Activated B cell treated with CpG ODN at 0.5 μM for 24 hours (primary cell): ENCODE measurements around the gene ZNF225. TPM values are rescaled to one million over a fixed set of nuclear protein-coding genes. Genes with fewer than 3 reads are reported as not detected.
"Not testable (repeated sequence)": the region's sequence is repeated elsewhere in the genome, so short reads cannot be mapped to it uniquely, and the experiment has no call there.

ENCODE experiments used
- ATAC-seq: fragments of 200-7000 bp; cut with Tn5 transposase; one replicate; pipeline ENCODE4 v1.10.0; 2021; ENCODE audit warnings: low read depth, mild to moderate bottlenecking, moderate library complexity
- CTCF ChIA-PET: fragments of 350-600 bp; sonication (Branson Sonifier 250); formaldehyde crosslinking; loops from one replicate; lab custom pipeline; 2021; ENCODE audit warnings: antibody characterized with exemption; lab: Charles Lee
- POLR2A ChIA-PET: fragments of 350-600 bp; sonication (Branson Sonifier 250); formaldehyde crosslinking; loops from one replicate; lab custom pipeline; 2021; ENCODE audit warnings: antibody characterized with exemption; lab: Charles Lee
- DNase-seq: peaks from one replicate; pipeline ENCODE4 v3.0.0; 2022
- H3K27ac Mint-ChIP-seq: one replicate; pipeline ENCODE4 v1.8.0; 2020; ENCODE audit warnings: mixed read lengths
- H3K27me3 Mint-ChIP-seq: one replicate; pipeline ENCODE4 v1.8.0; 2021; ENCODE audit warnings: mixed read lengths
- H3K36me3 Mint-ChIP-seq: one replicate; pipeline ENCODE4 v1.8.0; 2021; ENCODE audit warnings: low read depth, mixed read lengths
- H3K4me1 Mint-ChIP-seq: one replicate; pipeline ENCODE4 v1.8.0; 2021; ENCODE audit warnings: mixed read lengths
- H3K4me3 Mint-ChIP-seq: one replicate; pipeline ENCODE4 v1.8.0; 2020; ENCODE audit warnings: mild to moderate bottlenecking, mixed read lengths
- H3K9me3 Mint-ChIP-seq: one replicate; pipeline ENCODE4 v1.8.0; 2020; ENCODE audit warnings: mixed read lengths
- CTCF ChIP-seq: fragments of 200-600 bp; IDR thresholded peaks from one replicate; pipeline ENCODE4 v1.8.0; 2022; ENCODE audit warnings: antibody characterized with exemption, mild to moderate bottlenecking
- intact Hi-C: fragments of 100-400 bp; cut with micrococcal nuclease; formaldehyde crosslinking; loops from one replicate; pipeline ENCODE4 v1.15.1; 2024
- total RNA-seq: library from RNA; stranded (reverse); gene quantifications from 2 replicates; pipeline ENCODE4 v1.2.3, GENCODE V29; 2022

ZNF225 gene
- total RNA-seq, 1 donor from 2014 or later, result 9.2 TPM

GRCh38 chr19:44107751-44108150 lies 5.4 kb upstream of the ZNF225 start:
- no peak for DNase-seq
- Mint-ChIP-seq H3K27ac (no peak overlapping the region), H3K36me3 (peaks cover 62% of the 10 kb centered on the region), H3K27me3 (no peaks in the 10 kb centered on the region), H3K9me3 (peaks cover 46% of the 10 kb centered on the region), H3K4me1 (peaks cover 9% of the 10 kb centered on the region), H3K4me3 (no peak overlapping the region)
- intact Hi-C loops, result no loop called here
- no peak for ATAC-seq
- TF ChIP-seq CTCF, result no peak
- ChIA-PET POLR2A (no interaction called here), CTCF (no interaction called here)

- Mint-ChIP-seq H3K4me1 (peaks cover 21% of the 10 kb centered on the region), H3K9me3 (peaks cover 38% of the 10 kb centered on the region), H3K27me3 (no peaks in the 10 kb centered on the region), H3K27ac (no peak overlapping the region), H3K36me3 (peaks cover 51% of the 10 kb centered on the region), H3K4me3 (no peak overlapping the region)
- intact Hi-C loops, result no loop called here
- ATAC-seq, result no peak
- ChIA-PET CTCF (no interaction called here), POLR2A (no interaction called here)
- no peak for TF ChIP-seq CTCF
- no peak for DNase-seq
Observed at GRCh38 chr19:44109458-44109857, 3.7 kb upstream of the ZNF225 start.

GRCh38 chr19:44111910-44112463 lies 1.2 kb upstream of the ZNF225 start:
- H3K27me3 Mint-ChIP-seq, result no peaks in the 10 kb centered on the region
- no peak for TF ChIP-seq CTCF
- no peak for ATAC-seq
- peak overlapping the region; percentile 40 for H3K4me3 Mint-ChIP-seq
- peaks cover 31% of the 10 kb centered on the region for H3K4me1 Mint-ChIP-seq
- CTCF ChIA-PET, result no interaction called here
- H3K9me3 Mint-ChIP-seq, result peaks cover 23% of the 10 kb centered on the region
- H3K27ac Mint-ChIP-seq, result no peak overlapping the region
- intact Hi-C loops, result loop anchor here (5.0 kb wide), 2 partner anchors 175 to 285 kb away; partner anchors contain the start of genes ZNF283 and ZNF45
- POLR2A ChIA-PET, result interaction anchor here (2.6 kb wide), 1 partner anchor 17 kb away, joined by 19 read pairs; the partner anchor contains the start of gene ZNF224
- peaks cover 39% of the 10 kb centered on the region for H3K36me3 Mint-ChIP-seq
- no peak for DNase-seq

- ATAC-seq (no peak), DNase-seq (no peak)
- ChIA-PET POLR2A (interaction anchor here (0.8 to 2.6 kb wide), 4 partner anchors 18 to 177 kb away, joined by 4 to 19 read pairs (median 7); partner anchors contain the start of genes ZNF224, ZNF226 and ZNF45), CTCF (no interaction called here)
- peaks cover 17% of the 10 kb centered on the region for H3K9me3 Mint-ChIP-seq
- intact Hi-C loops, result loop anchor here (1.0 to 5.0 kb wide), 10 partner anchors 18 to 285 kb away; partner anchors contain the start of genes ZNF224, ZNF226, ZNF227 and ZNF230
- TF ChIP-seq CTCF, result no peak
- no peaks in the 10 kb centered on the region for H3K27me3 Mint-ChIP-seq
- H3K27ac Mint-ChIP-seq, result peak overlapping the region; percentile 83
- peaks cover 38% of the 10 kb centered on the region for H3K36me3 Mint-ChIP-seq
- H3K4me1 Mint-ChIP-seq, result peaks cover 31% of the 10 kb centered on the region
- H3K4me3 Mint-ChIP-seq, result peak overlapping the region; percentile 97
Observed at GRCh38 chr19:44112802-44113137, 429 bp upstream of the ZNF225 start.

GRCh38 chr19:44113784-44114390 lies 688 bp downstream of the ZNF225 start:
- ChIA-PET POLR2A (interaction anchor here (1.1 to 2.6 kb wide), 3 partner anchors 19 to 178 kb away, joined by 4 to 19 read pairs (median 9); partner anchors contain the start of genes ZNF224, ZNF226 and ZNF45), CTCF (interaction anchor here (0.8 kb wide), 1 partner anchor 19 kb away, joined by 3 read pairs; no protein-coding TSS in a partner anchor)
- intact Hi-C loops, result loop anchor here (1.0 to 5.0 kb wide), 10 partner anchors 20 to 287 kb away; partner anchors contain the start of genes ZNF224, ZNF226, ZNF227 and ZNF230
- Mint-ChIP-seq H3K4me3 (peak overlapping the region; percentile 97), H3K4me1 (peaks cover 31% of the 10 kb centered on the region), H3K27me3 (no peaks in the 10 kb centered on the region), H3K9me3 (peaks cover 10% of the 10 kb centered on the region), H3K36me3 (peaks cover 38% of the 10 kb centered on the region), H3K27ac (peak overlapping the region; percentile 83)
- ATAC-seq (peak; percentile 11), DNase-seq (peak; percentile 18)
- no peak for TF ChIP-seq CTCF

- DNase-seq, CTCF ChIA-PET, intact Hi-C loops, H3K4me1 Mint-ChIP-seq, H3K27me3 Mint-ChIP-seq, H3K27ac Mint-ChIP-seq, ATAC-seq, POLR2A ChIA-PET, H3K4me3 Mint-ChIP-seq: not testable (repeated sequence)
- Mint-ChIP-seq H3K36me3 (peaks cover 90% of the 10 kb centered on the region), H3K9me3 (peaks cover 43% of the 10 kb centered on the region)
Observed at GRCh38 chr19:44121162-44121561, 8.0 kb downstream of the ZNF225 start.
